ENCODE results near the gene LSM7. TPM values are rescaled to one million over a fixed set of nuclear protein-coding genes. Genes with fewer than 3 reads are reported as not detected.

The LSM7 gene
- total RNA-seq, 2 experiments from 2014 or later, result 164 to 321 TPM

GRCh38 chr19:2341244-2341751 lies 12.9 kb upstream of the LSM7 start:
- no peaks in the 10 kb centered on the region for H4K20me1 ChIP-seq (ENCODE audit: insufficient read depth, low read length)
- intact Hi-C loops (cut with micrococcal nuclease; ENCODE audit: unreplicated experiment), result no loop called here
- no peaks in the 10 kb centered on the region for H3K9me3 ChIP-seq (ENCODE audit: low read length)
- H3K27ac ChIP-seq (ENCODE audit: low read depth, low read length, poor library complexity, severe bottlenecking), result no peak overlapping the region
- no peak overlapping the region for H2AFZ ChIP-seq (ENCODE audit: low read length)
- no peak for TF ChIP-seq EZH2phosphoT487 (IDR thresholded peaks at IDR 0.05; ENCODE audit: borderline replicate concordance, low read depth, low read length)
- no peak for TF ChIP-seq CTCF (conservative IDR thresholded peaks at IDR 0.05; ENCODE audit: low read length)
- CTCF ChIA-PET (ENCODE audit: unreplicated experiment), result no interaction called here
- BruUV-seq (replicated peaks), result no TSS peak
- peaks cover 33% of the 10 kb centered on the region for H3K36me3 ChIP-seq (ENCODE audit: insufficient read depth, low read length)
- H3K4me1 ChIP-seq (ENCODE audit: insufficient read depth, low read length, poor library complexity, severe bottlenecking), result no peaks in the 10 kb centered on the region
- no peaks in the 10 kb centered on the region for H3K9me2 ChIP-seq (ENCODE audit: insufficient read depth, low read length)
- no peaks in the 10 kb centered on the region for H3K79me2 ChIP-seq (ENCODE audit: insufficient read depth, low read depth, low read length)
- no peak overlapping the region for H3K4me3 ChIP-seq (ENCODE audit: low read depth, low read length, poor library complexity, severe bottlenecking)
- POLR2A ChIA-PET, result no interaction called here
- no peak overlapping the region for H3K4me2 ChIP-seq (ENCODE audit: low read length)
- DNase-seq (ENCODE audit: low spot score), result no peak

- BruUV-seq (replicated peaks), result no TSS peak
- Histone ChIP-seq H3K27ac (ENCODE audit: low read depth, low read length, poor library complexity, severe bottlenecking) (no peak overlapping the region), H3K4me1 (ENCODE audit: insufficient read depth, low read length, poor library complexity, severe bottlenecking) (no peaks in the 10 kb centered on the region), H4K20me1 (ENCODE audit: insufficient read depth, low read length) (no peaks in the 10 kb centered on the region), H3K4me3 (ENCODE audit: low read depth, low read length, poor library complexity, severe bottlenecking) (no peak overlapping the region), H3K9me3 (ENCODE audit: low read length) (no peaks in the 10 kb centered on the region), H3K9me2 (ENCODE audit: insufficient read depth, low read length) (no peaks in the 10 kb centered on the region), H3K36me3 (ENCODE audit: insufficient read depth, low read length) (peaks cover 35% of the 10 kb centered on the region), H2AFZ (ENCODE audit: low read length) (no peak overlapping the region), H3K79me2 (ENCODE audit: insufficient read depth, low read depth, low read length) (peaks cover 4% of the 10 kb centered on the region; the same call in 1 of the 2 replicates), H3K4me2 (ENCODE audit: low read length) (no peak overlapping the region)
- TF ChIP-seq EZH2phosphoT487 (IDR thresholded peaks at IDR 0.05; ENCODE audit: borderline replicate concordance, low read depth, low read length) (no peak), CTCF (conservative IDR thresholded peaks at IDR 0.05; ENCODE audit: low read length) (no peak)
- ChIA-PET CTCF (ENCODE audit: unreplicated experiment) (no interaction called here), POLR2A (no interaction called here)
- intact Hi-C loops (cut with micrococcal nuclease; ENCODE audit: unreplicated experiment), result no loop called here
- no peak for DNase-seq (ENCODE audit: low spot score)
These were observed 12.3 kb upstream of the LSM7 start for GRCh38 chr19:2340496-2341243.

GRCh38 chr19:2339644-2340310 lies 11.4 kb upstream of the LSM7 start:
- Histone ChIP-seq H3K79me2 (ENCODE audit: insufficient read depth, low read depth, low read length) (peaks cover 7% of the 10 kb centered on the region; the same call in 1 of the 2 replicates), H3K36me3 (ENCODE audit: insufficient read depth, low read length) (peaks cover 34% of the 10 kb centered on the region), H2AFZ (ENCODE audit: low read length) (no peak overlapping the region), H3K4me1 (ENCODE audit: insufficient read depth, low read length, poor library complexity, severe bottlenecking) (no peaks in the 10 kb centered on the region), H3K27ac (ENCODE audit: low read depth, low read length, poor library complexity, severe bottlenecking) (no peak overlapping the region), H3K9me3 (ENCODE audit: low read length) (no peaks in the 10 kb centered on the region), H3K9me2 (ENCODE audit: insufficient read depth, low read length) (no peaks in the 10 kb centered on the region), H3K4me2 (ENCODE audit: low read length) (no peak overlapping the region), H3K4me3 (ENCODE audit: low read depth, low read length, poor library complexity, severe bottlenecking) (no peak overlapping the region), H4K20me1 (ENCODE audit: insufficient read depth, low read length) (no peaks in the 10 kb centered on the region)
- ChIA-PET CTCF (ENCODE audit: unreplicated experiment) (no interaction called here), POLR2A (no interaction called here)
- no peak for DNase-seq (ENCODE audit: low spot score)
- intact Hi-C loops (cut with micrococcal nuclease; ENCODE audit: unreplicated experiment), result no loop called here
- no TSS peak for BruUV-seq (replicated peaks)
- no peak for TF ChIP-seq CTCF (conservative IDR thresholded peaks at IDR 0.05; ENCODE audit: low read length)
- no peak for TF ChIP-seq EZH2phosphoT487 (IDR thresholded peaks at IDR 0.05; ENCODE audit: borderline replicate concordance, low read depth, low read length)

Data from OCI-LY7 (cell line).